HCT116 (cell line): ENCODE measurements around the gene GPR39. TPM values are rescaled to one million over a fixed set of nuclear protein-coding genes. Genes with fewer than 3 reads are reported as not detected.

ENCODE experiments used
- ATAC-seq: fragments of 200-7000 bp; cut with Tn5 transposase; 2 replicates; pipeline ENCODE4 v1.9.1; 2020; ENCODE audit warnings: mild to moderate bottlenecking, moderate library complexity
- BruUV-seq: library from RNA; stranded (reverse); fragments of 400-500 nt; replicated peaks from 2 replicates; lab custom pipeline; 2021; lab: Mats Ljungman, UMichigan
- CTCF ChIA-PET: fragments of 300-600 bp; sonication (Branson Sonifier 250); formaldehyde crosslinking; loops from one replicate; lab custom pipeline; 2021; ENCODE audit warnings: antibody characterized with exemption; lab: Charles Lee
- POLR2A ChIA-PET: fragments of 300-600, 350-600 bp; sonication (Branson Sonifier 250); formaldehyde crosslinking; loops from one replicate; lab custom pipeline; 2021; ENCODE audit warnings: antibody characterized with exemption; lab: Charles Lee
- RAD21 ChIA-PET, 2 experiments: fragments of 300-600 bp; sonication (Branson Sonifier 250); formaldehyde crosslinking; loops; one replicate each; lab custom pipeline; 2023; ENCODE audit warnings: low total read pairs in 2 of 2; ENCODE audit not compliant: uncharacterized antibody in 2 of 2, unreplicated experiment in 2 of 2, low non-redundant PET in 1 of 2; lab: Charles Lee
- DNase-seq: peaks from one replicate; pipeline ENCODE4 v3.0.0-alpha.2; 2010; ENCODE audit warnings: low read depth, low spot score
- H2AFZ ChIP-seq: fragments of 200-600 bp; shearing (Covaris generic), sonication (generic); 2 replicates; pipeline ENCODE4 v1.6.1; 2017; ENCODE audit warnings: low read depth, mixed run types, mixed read lengths, antibody characterized with exemption, low read length; ENCODE audit not compliant: poor library complexity, severe bottlenecking
- H3K27ac ChIP-seq: 2 replicates; pipeline ENCODE4 v1.5.1; 2012; ENCODE audit warnings: low read depth, low read length
- H3K27me3 ChIP-seq: fragments of 200-600 bp; sonication (generic); 2 replicates; pipeline ENCODE4 v1.6.1; 2016; ENCODE audit warnings: mixed run types, low read length, mixed read lengths; ENCODE audit not compliant: insufficient read depth
- H3K36me3 ChIP-seq, 2 experiments: fragments of 200-500 bp in 1 of 2; fragments of 200-600 bp in 1 of 2; sonication (Bioruptor generic) in 1 of 2; sonication (generic) in 1 of 2; 2 replicates each; pipeline versions ENCODE4 v1.5.1 to v1.6.1; 2014 to 2016; ENCODE audit warnings: low read length in 2 of 2, inconsistent platforms in 1 of 2, mixed read lengths in 1 of 2, mixed run types in 1 of 2; ENCODE audit not compliant: insufficient read depth in 2 of 2, control insufficient read depth in 1 of 2
- H3K4me1 ChIP-seq, 2 experiments: fragments of 200-600 bp in 1 of 2; sonication (generic) in 1 of 2; 2 replicates each; pipeline versions ENCODE4 v1.5.1 to v1.6.1; 2012 to 2017; ENCODE audit warnings: low read length in 2 of 2, inconsistent platforms in 1 of 2, mild to moderate bottlenecking in 1 of 2, mixed read lengths in 1 of 2, mixed run types in 1 of 2, moderate library complexity in 1 of 2; ENCODE audit not compliant: insufficient read depth in 2 of 2, control insufficient read depth in 1 of 2
- H3K4me2 ChIP-seq: fragments of 200-600 bp; sonication (generic); 2 replicates; pipeline ENCODE4 v1.6.1; 2017; ENCODE audit warnings: mixed run types, low read length, mixed read lengths
- H3K4me3 ChIP-seq, 2 experiments: fragments of 200-600 bp in 1 of 2; sonication (generic) in 1 of 2; replicated peaks in 1 of 2; 2 replicates each; pipeline ENCODE4 v1.5.1; 2011 to 2016; ENCODE audit warnings: low read length in 2 of 2, control low read depth in 1 of 2, low read depth in 1 of 2, mild to moderate bottlenecking in 1 of 2, mixed read lengths in 1 of 2, mixed run types in 1 of 2
- H3K79me2 ChIP-seq: fragments of 200-600 bp; sonication (generic); 2 replicates; pipeline ENCODE4 v1.6.1; 2017; ENCODE audit warnings: mild to moderate bottlenecking, mixed run types, low read length, moderate library complexity, mixed read lengths; ENCODE audit not compliant: insufficient read depth
- H3K9ac ChIP-seq: fragments of 200-600 bp; sonication (generic); 2 replicates; pipeline ENCODE4 v1.6.1; 2016; ENCODE audit warnings: low read length, mixed read lengths
- H3K9me2 ChIP-seq: fragments of 200-600 bp; sonication (generic), shearing (Covaris generic); 2 replicates; pipeline ENCODE4 v1.6.1; 2017; ENCODE audit warnings: mixed run types, mild to moderate bottlenecking, moderate library complexity; ENCODE audit not compliant: insufficient read depth
- H3K9me3 ChIP-seq, 2 experiments: fragments of 200-500 bp in 1 of 2; fragments of 200-600 bp in 1 of 2; sonication (Bioruptor generic) in 1 of 2; sonication (generic) in 1 of 2; 2 replicates each; pipeline ENCODE4 v1.6.1; 2014 to 2017; ENCODE audit warnings: low read length in 2 of 2, mixed read lengths in 2 of 2, inconsistent platforms in 1 of 2, low read depth in 1 of 2, mild to moderate bottlenecking in 1 of 2, mixed run types in 1 of 2, moderate library complexity in 1 of 2; ENCODE audit not compliant: control insufficient read depth in 1 of 2, insufficient read depth in 1 of 2
- H4K20me1 ChIP-seq: fragments of 200-600 bp; sonication (generic), shearing (Covaris generic); 2 replicates; pipeline ENCODE4 v1.6.1; 2017; ENCODE audit warnings: mixed run types, mild to moderate bottlenecking, moderate library complexity; ENCODE audit not compliant: insufficient read depth
- ATF3 ChIP-seq: IDR thresholded peaks from 2 replicates; pipeline ENCODE4 v1.6.1; 2012
- CEBPB ChIP-seq: IDR thresholded peaks from 2 replicates; pipeline ENCODE4 v1.6.1; 2012; ENCODE audit warnings: low read depth
- CTCF ChIP-seq, 3 experiments: fragments of 200-600 bp in 1 of 3; sonication (generic) in 1 of 3; IDR thresholded peaks in 2 of 3; conservative IDR thresholded peaks in 1 of 3; 2 replicates each; pipeline ENCODE4 v1.5.1; 2012 to 2017; ENCODE audit warnings: low read depth in 2 of 3, low read length in 2 of 3, antibody characterized with exemption in 1 of 3, borderline replicate concordance in 1 of 3, control low read depth in 1 of 3, mild to moderate bottlenecking in 1 of 3, mixed read lengths in 1 of 3, mixed run types in 1 of 3, moderate library complexity in 1 of 3; ENCODE audit not compliant: insufficient read depth in 1 of 3
- EGR1 ChIP-seq: IDR thresholded peaks from 2 replicates; pipeline ENCODE4 v1.6.1; 2012; ENCODE audit warnings: low read depth
- ELF1 ChIP-seq: IDR thresholded peaks from 2 replicates; pipeline ENCODE4 v1.6.1; 2012; ENCODE audit warnings: low read depth, borderline replicate concordance
- FOSL1 ChIP-seq: IDR thresholded peaks from 2 replicates; pipeline ENCODE4 v1.6.1; 2012; ENCODE audit warnings: low read depth
- JUND ChIP-seq: IDR thresholded peaks from 2 replicates; pipeline ENCODE4 v1.6.1; 2012
- MAX ChIP-seq: IDR thresholded peaks from 2 replicates; pipeline ENCODE4 v1.6.1; 2012
- REST ChIP-seq: IDR thresholded peaks from 2 replicates; pipeline ENCODE4 v1.6.1; 2012; ENCODE audit warnings: low read depth
- SIN3A ChIP-seq: IDR thresholded peaks from 2 replicates; pipeline ENCODE4 v1.6.1; 2012; ENCODE audit warnings: low read depth
- SP1 ChIP-seq: IDR thresholded peaks from 2 replicates; pipeline ENCODE4 v1.6.1; 2012; ENCODE audit warnings: low read depth
- SRF ChIP-seq: IDR thresholded peaks from 2 replicates; pipeline ENCODE4 v1.6.1; 2012; ENCODE audit warnings: low read depth
- ZNF274 ChIP-seq: fragments of 200-500 bp; sonication (Bioruptor generic); IDR thresholded peaks from 2 replicates; pipeline ENCODE4 v1.6.1; 2014; ENCODE audit warnings: mild to moderate bottlenecking, low read depth, low read length, inconsistent platforms
- intact Hi-C: fragments of 100-400 bp; cut with micrococcal nuclease; formaldehyde crosslinking; loops from 2 replicates; pipeline ENCODE4 v1.10.0; 2022
- total RNA-seq: library from RNA; stranded (reverse); gene quantifications from one replicate; pipeline ENCODE4 v1.2.1, GENCODE V29; 2021; ENCODE audit not compliant: unreplicated experiment

GPR39 gene
- total RNA-seq, 1 experiment from 2014 or later = 5.1 TPM

- no peak for TF ChIP-seq REST
- TF ChIP-seq ZNF274 = no peak
- TF ChIP-seq EGR1 = 0 out of 2 replicates have a peak, but pooled peaks have one; percentile 12
- TF ChIP-seq ELF1 = no peak
- peak; percentile 91 for TF ChIP-seq SP1
- TF ChIP-seq FOSL1 = peak; percentile 94
- peak; percentile 61; the same call in 1 of the 2 replicates for TF ChIP-seq MAX
- no peak; the same call in 1 of the 2 replicates for TF ChIP-seq ATF3
- TF ChIP-seq SIN3A = no peak
- TF ChIP-seq, all 23 proteins: peak for 13
Measured at GRCh38 chr2:132438691-132439090, 22.1 kb downstream of the GPR39 start (continued).

GRCh38 chr2:132439703-132440398, 23.2 kb downstream of the GPR39 start:
- no peaks in the 10 kb centered on the region for H4K20me1 ChIP-seq
- BruUV-seq = no TSS peak
- no peaks in the 10 kb centered on the region for H3K79me2 ChIP-seq
- no peak for DNase-seq
- no peaks in the 10 kb centered on the region for H3K9me2 ChIP-seq
- H3K4me3 ChIP-seq = peak overlapping the region in 1 of 2 experiments; percentile 24; a peak in 2 of 4 replicates
- peaks cover 15 to 49% of the 10 kb centered on the region in 2 experiments for H3K4me1 ChIP-seq
- H3K4me2 ChIP-seq = peak overlapping the region; percentile 71
- CTCF ChIA-PET = interaction anchor here (0.7 to 1.9 kb wide), 3 partner anchors 9 to 23 kb away, joined by 4 to 10 read pairs (median 6); partner anchors contain the start of gene GPR39
- RAD21 ChIA-PET = no interaction called here
- H2AFZ ChIP-seq = no peak overlapping the region
- H3K27me3 ChIP-seq = no peaks in the 10 kb centered on the region
- H3K9me3 ChIP-seq = no peaks in the 10 kb centered on the region
- POLR2A ChIA-PET = interaction anchor here (1.3 kb wide), 1 partner anchor 24 kb away, joined by 4 read pairs; no protein-coding TSS in a partner anchor
- ATAC-seq = peak; percentile 58
- peak in 1 of 3 experiments; percentile 20; a peak in 2 of 6 replicates for TF ChIP-seq CTCF (IDR thresholded peaks at IDR 0.05 in 2 of 3, conservative IDR thresholded peaks at IDR 0.05 in 1 of 3; ENCODE audit: borderline replicate concordance in 1 of 3, insufficient read depth in 1 of 3, low read depth in 2 of 3, low read length in 2 of 3)
- peak; percentile 40; the same call in 1 of the 2 replicates for TF ChIP-seq SRF
- TF ChIP-seq CEBPB = no peak
- 0 out of 2 replicates have a peak, but pooled peaks have one; percentile 13 for TF ChIP-seq MAX
- no peak for TF ChIP-seq JUND
- intact Hi-C loops = no loop called here
- H3K27ac ChIP-seq = peak overlapping the region; percentile 46; the same call in 1 of the 2 replicates
- peak overlapping the region; percentile 42 for H3K9ac ChIP-seq
- H3K36me3 ChIP-seq = no peaks in the 10 kb centered on the region
